Kidney capillary endothelial cell (primary cell): Measurements from ENCODE around the gene SAMD3.
"Not testable (repeated sequence)": the region's sequence is repeated elsewhere in the genome, so short reads cannot be mapped to it uniquely, and the experiment has no call there.

Experiments used
- DNase-seq: peaks from one replicate; pipeline ENCODE4 v3.0.0-alpha.2; 2018; ENCODE audit warnings: low spot score

Gene SAMD3

GRCh38 chr6:130207979-130208649, 14.6 kb downstream of the SAMD3 start:
- no peak for DNase-seq

- DNase-seq: no peak
Observed at GRCh38 chr6:130206479-130206878, 16.3 kb downstream of the SAMD3 start.

- no peak for DNase-seq
Observed at GRCh38 chr6:130204322-130204721, 18.4 kb downstream of the SAMD3 start.

- DNase-seq: no peak
Observed at GRCh38 chr6:130203370-130203769, 19.4 kb downstream of the SAMD3 start.

- DNase-seq: no peak
Observed at GRCh38 chr6:130202782-130203181, 20.0 kb downstream of the SAMD3 start.

- no peak for DNase-seq
Observed at GRCh38 chr6:130200020-130200419, 22.7 kb downstream of the SAMD3 start.

GRCh38 chr6:130198483-130199035, 24.2 kb downstream of the SAMD3 start:
- no peak for DNase-seq

GRCh38 chr6:130197816-130198482, 24.8 kb downstream of the SAMD3 start:
- DNase-seq: not testable (repeated sequence)

GRCh38 chr6:130194434-130194833, 28.3 kb downstream of the SAMD3 start:
- DNase-seq: not testable (repeated sequence)

- DNase-seq: no peak
Observed at GRCh38 chr6:130190701-130191690, 31.8 kb downstream of the SAMD3 start.

- no peak for DNase-seq
Observed at GRCh38 chr6:130189531-130190397, 33.0 kb downstream of the SAMD3 start.

GRCh38 chr6:130188207-130188899, 34.4 kb downstream of the SAMD3 start:
- no peak for DNase-seq

- DNase-seq: no peak
Observed at GRCh38 chr6:130187335-130188206, 35.2 kb downstream of the SAMD3 start.

- DNase-seq: no peak
Observed at GRCh38 chr6:130185658-130186057, 37.1 kb downstream of the SAMD3 start.

- no peak for DNase-seq
Observed at GRCh38 chr6:130183271-130184222, 39.2 kb downstream of the SAMD3 start.

GRCh38 chr6:130182466-130182865, 40.3 kb downstream of the SAMD3 start:
- DNase-seq: no peak

GRCh38 chr6:130178692-130179091, 44.1 kb downstream of the SAMD3 start:
- no peak for DNase-seq

GRCh38 chr6:130176378-130176777, 46.4 kb downstream of the SAMD3 start:
- DNase-seq: no peak
